ENCODE results near the gene SYTL2. TPM values are rescaled to one million over a fixed set of nuclear protein-coding genes. Genes with fewer than 3 reads are reported as not detected.
"Not testable (repeated sequence)": the region's sequence is repeated elsewhere in the genome, so short reads cannot be mapped to it uniquely, and the experiment has no call there.

The SYTL2 gene
- total and polyA plus RNA-seq, 5 experiments from 2014 or later = 11.8 to 32.7 (median 26.0) TPM

DNA sequence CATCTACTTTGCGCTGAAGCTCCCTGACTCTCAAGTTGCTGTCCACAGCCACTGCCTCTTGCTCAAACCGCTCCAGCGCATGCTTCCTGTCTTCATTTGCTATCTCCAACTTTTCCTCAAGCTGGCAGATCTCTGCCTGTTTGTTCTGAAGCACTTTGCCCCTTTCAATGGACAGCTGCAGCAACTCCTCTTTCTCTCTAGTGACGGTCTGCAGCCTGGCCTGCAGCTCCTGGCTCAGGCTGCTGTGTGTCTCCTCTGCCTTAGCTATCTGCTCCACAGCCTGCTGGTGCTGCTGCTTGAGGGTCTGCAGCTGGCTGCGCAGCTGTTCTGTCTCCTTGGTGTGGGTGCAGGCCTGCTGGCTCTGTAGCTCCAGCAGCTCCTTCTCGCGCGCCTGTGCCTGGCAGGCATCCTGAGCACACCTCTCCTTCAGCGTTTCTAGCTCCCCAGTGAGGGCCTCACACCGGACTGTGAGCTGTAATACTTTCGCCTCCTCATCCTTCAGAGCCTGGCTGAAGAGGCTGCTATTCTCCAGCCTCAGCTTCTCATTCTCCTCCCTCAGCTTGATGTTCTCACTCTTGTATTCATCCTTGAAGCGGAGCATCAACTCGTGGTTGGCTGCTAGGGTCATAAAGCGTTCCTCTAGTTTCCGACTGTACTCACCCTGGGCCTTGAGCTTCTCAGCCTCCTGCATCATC, 125.7 kb downstream of the SYTL2 start:
- DNase-seq = no peak
- Mint-ChIP-seq H3K36me3 (peaks cover 0 to 2% (median 0%) of the 10 kb centered on the region in 3 donors), H3K4me1 (peaks cover 8 to 22% (median 14%) of the 10 kb centered on the region in 4 donors), H3K27me3 (peaks cover 0 to 3% (median 2%) of the 10 kb centered on the region in 5 donors), H3K4me3 (peak overlapping the region in 3 of 10 donors; percentile 5 to 24 (median 12)), H3K9me3 (no peaks in the 10 kb centered on the region), H3K27ac (peak overlapping the region in 4 of 10 donors; percentile 6 to 83 (median 48))
- POLR2A ChIA-PET = interaction anchor here (0.6 kb wide), 2 partner anchors 74 to 335 kb away, joined by 4 to 5 read pairs; no protein-coding TSS in a partner anchor
- no peak for ATAC-seq

DNA sequence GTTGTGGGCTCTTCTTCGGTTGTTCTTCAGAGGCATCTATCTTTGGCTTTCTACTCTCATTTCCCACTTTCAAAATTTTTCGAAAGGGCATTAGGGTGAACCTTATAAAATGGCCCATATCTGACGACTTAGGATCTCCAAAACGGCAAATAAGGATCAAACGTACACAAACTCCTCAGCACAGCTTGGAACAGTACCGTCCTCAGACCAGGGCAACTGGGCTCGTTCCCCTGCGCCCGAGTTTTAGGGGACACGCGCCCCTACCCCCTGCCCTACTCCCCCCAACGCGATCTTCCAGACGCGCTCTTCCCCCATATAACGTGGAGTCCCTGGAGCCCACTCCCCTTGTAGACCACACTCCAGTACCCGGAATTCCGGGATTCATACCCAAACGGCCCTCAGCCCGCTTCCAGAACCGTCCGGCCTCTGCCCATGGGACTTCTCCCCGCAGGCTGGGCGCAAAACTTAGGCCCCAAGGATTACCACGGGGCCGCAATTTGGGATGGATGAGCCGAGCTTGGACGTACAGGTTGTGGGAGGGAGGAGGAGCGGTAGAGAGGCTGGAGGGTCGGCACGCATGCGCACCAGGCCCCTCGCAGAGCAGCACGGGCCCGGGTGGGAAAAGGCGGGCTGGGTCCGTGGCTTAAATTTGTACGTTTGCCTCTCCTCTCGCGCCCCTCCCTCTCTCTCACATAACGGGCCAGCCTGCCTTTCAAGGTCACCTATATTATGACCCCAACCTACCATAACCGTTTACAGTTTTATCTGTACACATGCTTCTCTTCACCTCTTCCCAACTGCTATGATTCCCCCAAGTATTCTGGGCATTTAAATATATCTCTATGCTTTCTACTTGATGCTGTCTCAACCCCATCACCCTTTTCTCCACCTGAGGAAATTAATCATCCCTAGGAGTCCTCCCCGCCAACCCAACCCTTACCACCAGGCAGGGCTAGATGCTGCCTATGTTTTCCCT, 128.3 kb downstream of the SYTL2 start:
- peaks cover 0 to 3% (median 2%) of the 10 kb centered on the region in 5 donors for H3K27me3 Mint-ChIP-seq
- H3K27ac Mint-ChIP-seq = peak overlapping the region; percentile 56 to 95 (median 86)
- POLR2A ChIA-PET = interaction anchor here (0.6 to 1.8 kb wide), 4 partner anchors 13 to 76 kb away, joined by 3 to 4 read pairs (median 3); no protein-coding TSS in a partner anchor
- peaks cover 8 to 22% (median 14%) of the 10 kb centered on the region in 4 donors for H3K4me1 Mint-ChIP-seq
- no peaks in the 10 kb centered on the region for H3K36me3 Mint-ChIP-seq
- DNase-seq (peak; percentile 36 to 80 (median 58)), ATAC-seq (peak; percentile 84 to 96)
- H3K4me3 Mint-ChIP-seq = peak overlapping the region; percentile 75 to 95 (median 87)
- H3K9me3 Mint-ChIP-seq = no peaks in the 10 kb centered on the region

DNA sequence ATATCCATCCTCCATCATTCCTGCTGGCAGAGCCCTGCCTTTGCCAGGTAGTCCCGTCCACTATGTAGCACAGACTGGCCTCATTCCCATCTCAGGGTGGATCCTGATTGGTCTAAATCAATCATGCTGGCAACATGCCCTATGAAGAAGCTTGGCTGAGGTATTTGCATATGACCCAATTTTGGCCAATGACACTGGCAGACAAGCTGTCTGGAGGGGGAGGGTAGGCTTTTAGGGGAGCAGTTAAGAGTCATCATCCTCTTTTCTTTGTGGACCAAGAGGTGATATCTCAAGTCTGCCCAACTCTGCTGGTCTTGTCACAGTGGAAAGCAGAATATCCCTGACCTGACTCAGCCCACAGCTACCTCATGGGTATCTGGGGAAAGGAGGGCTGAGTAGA, 130.0 kb downstream of the SYTL2 start:
- POLR2A ChIA-PET = interaction anchor here (2.5 kb wide), 1 partner anchor 16 kb away, joined by 17 read pairs; the partner anchor contains the start of gene CREBZF
- Mint-ChIP-seq H3K27me3 (peaks cover 0 to 3% (median 2%) of the 10 kb centered on the region in 5 donors), H3K36me3 (no peaks in the 10 kb centered on the region), H3K4me1 (peaks cover 8 to 22% (median 14%) of the 10 kb centered on the region in 4 donors), H3K27ac (no peak overlapping the region), H3K4me3 (no peak overlapping the region), H3K9me3 (no peaks in the 10 kb centered on the region)
- ATAC-seq = no peak
- no peak for DNase-seq

DNA sequence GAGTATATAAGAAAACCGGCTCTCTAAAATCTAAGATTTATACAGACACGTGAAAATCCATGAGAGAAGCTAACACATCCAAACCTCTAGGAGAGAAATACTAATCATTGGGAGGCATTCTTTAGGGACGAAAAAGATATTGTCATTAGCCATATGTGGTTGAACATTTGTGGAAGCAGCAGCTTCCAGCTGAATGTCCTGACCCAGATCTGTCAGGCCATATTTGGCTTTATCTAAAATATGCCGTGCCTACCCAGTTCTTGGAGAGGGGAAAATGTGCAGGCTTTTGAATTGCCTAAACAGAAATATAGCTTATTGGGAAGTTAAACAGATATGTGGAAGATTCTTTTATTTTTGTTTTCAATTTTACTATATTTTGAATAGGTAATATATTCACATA, 131.4 kb downstream of the SYTL2 start:
- Mint-ChIP-seq H3K9me3 (no peaks in the 10 kb centered on the region), H3K4me1 (peaks cover 7 to 22% (median 11%) of the 10 kb centered on the region in 4 donors), H3K36me3 (peaks cover 0 to 3% (median 0%) of the 10 kb centered on the region in 3 donors), H3K4me3 (no peak overlapping the region), H3K27me3 (peaks cover 0 to 3% (median 2%) of the 10 kb centered on the region in 5 donors), H3K27ac (no peak overlapping the region)
- POLR2A ChIA-PET = interaction anchor here (2.5 kb wide), 1 partner anchor 15 kb away, joined by 17 read pairs; the partner anchor contains the start of gene CREBZF
- DNase-seq (no peak), ATAC-seq (no peak)

DNA sequence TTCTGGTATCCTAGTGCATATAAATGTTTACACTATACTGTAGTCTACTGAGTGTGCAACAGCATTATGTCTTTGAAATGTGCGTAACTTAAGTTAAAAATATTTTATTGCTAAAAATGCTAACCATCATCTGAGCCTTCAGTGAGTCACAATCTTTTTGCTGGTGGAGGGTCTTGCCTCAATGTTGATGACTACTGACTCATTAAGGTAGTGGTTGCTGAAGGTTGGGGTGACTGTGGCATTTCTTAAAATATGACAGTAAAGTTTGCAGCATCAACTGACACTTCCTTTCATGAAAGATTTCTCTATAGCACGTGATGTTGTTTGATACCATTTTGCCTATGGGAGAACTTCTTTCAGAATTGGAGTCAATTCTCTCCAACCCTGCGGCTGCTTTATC, 137.5 kb downstream of the SYTL2 start:
- POLR2A ChIA-PET = no interaction called here
- no peak for ATAC-seq
- peaks cover 0 to 6% (median 0%) of the 10 kb centered on the region in 9 donors for H3K9me3 Mint-ChIP-seq
- no peak for DNase-seq
- H3K4me3 Mint-ChIP-seq = no peak overlapping the region
- no peaks in the 10 kb centered on the region for H3K4me1 Mint-ChIP-seq
- no peak overlapping the region for H3K27ac Mint-ChIP-seq
- H3K27me3 Mint-ChIP-seq = no peaks in the 10 kb centered on the region
- H3K36me3 Mint-ChIP-seq = peaks cover 0 to 8% (median 0%) of the 10 kb centered on the region in 3 donors

DNA sequence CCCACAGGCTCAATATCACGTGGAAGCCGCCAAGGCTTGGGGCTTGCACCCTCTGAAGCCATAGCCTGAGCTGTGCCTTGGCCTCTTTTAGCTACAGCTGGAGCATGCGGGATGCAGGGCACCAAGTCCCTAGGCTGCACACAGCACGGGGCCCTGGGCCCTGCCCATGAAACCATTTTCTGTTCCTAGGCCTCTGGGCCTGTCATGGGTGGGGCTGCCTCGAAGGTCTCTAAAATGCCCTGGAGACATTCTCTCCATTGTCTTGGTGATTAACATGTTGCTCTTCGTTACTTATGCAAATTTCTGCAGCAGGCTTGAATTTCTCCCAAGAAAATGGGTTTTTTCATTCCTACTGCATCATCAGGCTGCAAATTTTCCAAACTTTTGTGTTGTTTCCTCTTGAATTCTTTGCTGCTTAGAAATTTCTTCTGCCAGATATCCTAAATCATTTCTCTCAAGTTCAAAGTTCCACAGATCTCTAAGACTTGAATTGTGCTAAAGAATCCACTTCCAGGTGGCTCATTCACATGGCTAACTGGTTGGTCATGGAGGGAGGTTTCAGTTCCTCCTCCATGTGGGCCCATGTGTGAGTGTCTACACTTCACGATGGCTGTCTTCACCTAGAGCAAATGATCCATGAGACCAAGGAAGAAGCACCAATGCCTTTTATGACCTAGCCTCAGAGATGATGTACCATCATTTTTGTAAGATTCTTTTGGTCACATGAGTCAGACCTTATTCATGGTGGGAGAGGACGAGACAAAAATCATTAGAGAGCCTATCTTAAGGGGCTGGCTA, 138.6 kb downstream of the SYTL2 start:
- no peaks in the 10 kb centered on the region for H3K4me1 Mint-ChIP-seq
- peaks cover 0 to 6% (median 0%) of the 10 kb centered on the region in 9 donors for H3K9me3 Mint-ChIP-seq
- H3K27ac Mint-ChIP-seq = no peak overlapping the region
- ATAC-seq (no peak), DNase-seq (no peak)
- no peak overlapping the region for H3K4me3 Mint-ChIP-seq
- POLR2A ChIA-PET = no interaction called here
- peaks cover 0 to 8% (median 0%) of the 10 kb centered on the region in 3 donors for H3K36me3 Mint-ChIP-seq
- no peaks in the 10 kb centered on the region for H3K27me3 Mint-ChIP-seq

DNA sequence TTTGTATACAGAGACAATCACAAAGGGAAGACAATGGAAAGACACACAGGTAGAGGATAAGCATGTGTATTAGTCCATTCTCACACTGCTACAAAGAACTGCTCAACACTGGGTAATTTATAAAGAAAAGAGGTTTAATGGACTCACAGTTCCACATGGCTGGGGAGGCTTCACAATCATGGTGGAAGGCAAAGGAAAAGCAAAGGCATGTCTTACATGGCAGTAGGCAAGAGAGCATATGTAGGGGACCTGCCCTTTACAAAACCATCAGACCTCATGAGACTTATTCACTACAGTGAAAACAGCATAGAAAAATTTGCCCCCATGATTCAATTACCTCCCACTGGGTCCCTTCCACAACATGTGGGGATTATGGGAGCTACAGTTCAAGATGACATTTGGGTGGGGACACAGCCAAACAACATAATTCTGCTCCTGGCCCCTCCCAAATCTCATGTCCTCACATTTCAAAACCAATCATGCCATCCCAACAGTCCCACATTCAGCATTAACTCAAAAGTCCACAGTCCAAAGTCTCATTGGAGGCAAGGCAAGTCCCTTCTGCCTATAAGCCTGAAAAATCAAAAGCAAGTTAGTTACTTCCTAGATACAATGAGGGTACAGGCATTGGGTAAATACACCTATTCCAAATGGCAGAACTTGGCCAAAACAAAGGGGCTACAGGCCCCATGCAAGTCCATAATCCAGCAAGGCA, 139.8 kb downstream of the SYTL2 start:
- H3K27me3 Mint-ChIP-seq, ATAC-seq, H3K27ac Mint-ChIP-seq, H3K4me1 Mint-ChIP-seq, POLR2A ChIA-PET, DNase-seq, H3K9me3 Mint-ChIP-seq, H3K36me3 Mint-ChIP-seq, H3K4me3 Mint-ChIP-seq: not testable (repeated sequence)

DNA sequence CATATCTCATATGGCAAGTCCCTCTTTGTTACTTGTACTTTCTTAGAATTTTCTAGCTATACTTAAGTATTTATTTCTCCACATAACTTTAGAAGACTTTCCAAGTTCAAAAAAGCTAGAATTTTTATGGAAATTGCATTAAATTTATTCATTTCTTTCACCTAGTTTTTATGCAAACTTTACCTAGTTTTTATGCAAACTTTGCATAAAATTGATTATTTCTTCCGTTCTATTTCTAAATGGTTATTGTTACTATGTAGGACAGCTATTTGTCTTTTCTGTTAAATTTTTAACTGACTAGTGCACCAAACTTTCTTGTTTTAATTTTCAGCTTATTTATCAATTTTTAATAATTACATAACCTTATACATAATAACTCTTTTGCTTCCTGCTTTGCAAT, 142.8 kb downstream of the SYTL2 start:
- H3K27me3 Mint-ChIP-seq = no peaks in the 10 kb centered on the region
- ATAC-seq = no peak
- POLR2A ChIA-PET = no interaction called here
- peaks cover 0 to 4% (median 0%) of the 10 kb centered on the region in 3 donors for H3K36me3 Mint-ChIP-seq
- peak overlapping the region in 1 of 10 donors; percentile 20 for H3K4me3 Mint-ChIP-seq
- H3K9me3 Mint-ChIP-seq = no peaks in the 10 kb centered on the region
- H3K27ac Mint-ChIP-seq = no peak overlapping the region
- no peak for DNase-seq
- H3K4me1 Mint-ChIP-seq = peaks cover 9 to 20% (median 16%) of the 10 kb centered on the region in 4 donors

DNA sequence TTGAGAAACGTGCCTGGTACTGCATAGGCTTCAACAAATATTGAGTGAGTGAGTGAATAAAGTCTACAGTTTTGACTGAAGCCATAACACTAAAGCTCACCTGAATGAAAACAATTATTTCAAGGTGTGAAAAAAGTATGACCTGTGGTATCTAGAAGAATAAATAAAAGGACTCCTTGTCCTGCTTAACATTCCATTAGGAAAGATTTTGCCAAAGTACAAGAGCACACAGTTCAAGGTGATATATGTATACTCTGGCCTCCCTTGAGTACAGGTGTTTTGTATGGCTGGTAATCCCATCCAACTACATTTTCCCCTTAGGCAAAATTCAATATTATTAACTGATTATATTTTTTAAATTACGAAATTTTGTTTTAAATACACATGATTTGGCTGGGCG, 144.3 kb downstream of the SYTL2 start:
- POLR2A ChIA-PET = no interaction called here
- Mint-ChIP-seq H3K4me3 (no peak overlapping the region), H3K4me1 (peaks cover 12 to 32% (median 26%) of the 10 kb centered on the region in 4 donors), H3K36me3 (peaks cover 0 to 11% (median 0%) of the 10 kb centered on the region in 3 donors), H3K27ac (peak overlapping the region in 2 of 10 donors; percentile 2 to 14), H3K9me3 (no peaks in the 10 kb centered on the region), H3K27me3 (no peaks in the 10 kb centered on the region)
- DNase-seq (no peak), ATAC-seq (no peak)

DNA sequence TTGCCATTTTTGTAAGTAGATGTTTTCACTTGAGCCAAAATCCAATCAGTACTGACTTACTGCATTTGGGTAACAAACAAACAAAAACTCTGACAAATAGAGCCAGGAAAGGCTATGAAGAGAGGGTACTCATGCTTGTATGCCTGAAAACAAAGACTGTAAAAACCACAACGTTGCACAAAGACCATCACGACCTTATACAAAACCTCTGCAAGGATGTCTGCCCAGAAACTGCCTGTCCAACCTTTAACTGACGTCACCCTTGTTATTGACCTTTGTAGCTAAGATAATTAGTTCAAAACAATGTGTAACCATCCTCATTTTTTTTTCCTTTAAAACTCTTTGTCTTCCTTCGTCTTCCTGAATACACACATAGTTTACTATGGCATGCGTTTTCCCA, 145.2 kb downstream of the SYTL2 start:
- POLR2A ChIA-PET = no interaction called here
- H3K9me3 Mint-ChIP-seq = no peaks in the 10 kb centered on the region

More for the DNA sequence above, 145.2 kb downstream of the SYTL2 start:
- no peak for DNase-seq
- Mint-ChIP-seq H3K4me3 (peak overlapping the region in 8 of 10 donors; percentile 39 to 100 (median 100)), H3K36me3 (peaks cover 0 to 20% (median 2%) of the 10 kb centered on the region in 3 donors), H3K27me3 (no peaks in the 10 kb centered on the region), H3K4me1 (peaks cover 13 to 42% (median 35%) of the 10 kb centered on the region in 4 donors), H3K27ac (peak overlapping the region; percentile 30 to 100 (median 99))
- no peak for ATAC-seq
